HEK293T (cell line): ENCODE data around the gene PLA2G4D.

Source experiments
- ARNT ChIP-seq: fragments of 450-650 bp; IDR thresholded peaks from 2 replicates; pipeline ENCODE4 v1.6.1; 2017; ENCODE audit warnings: mild to moderate bottlenecking
- BHLHE40 ChIP-seq: fragments of 450-650 bp; IDR thresholded peaks from 2 replicates; pipeline ENCODE4 v1.6.1; 2016; ENCODE audit warnings: mild to moderate bottlenecking, moderate library complexity, borderline replicate concordance
- FOXM1 ChIP-seq: fragments of 450-650 bp; IDR thresholded peaks from 2 replicates; pipeline ENCODE4 v1.6.1; 2017; ENCODE audit warnings: mild to moderate bottlenecking, borderline replicate concordance
- LEF1 ChIP-seq: fragments of 450-650 bp; IDR thresholded peaks from 2 replicates; pipeline ENCODE4 v1.6.1; 2017; ENCODE audit warnings: mild to moderate bottlenecking, borderline replicate concordance
- NFRKB ChIP-seq: fragments of 450-650 bp; IDR thresholded peaks from 2 replicates; pipeline ENCODE4 v1.6.1; 2016; ENCODE audit warnings: mild to moderate bottlenecking, moderate library complexity
- SUZ12 ChIP-seq: fragments of 450-650 bp; IDR thresholded peaks from 2 replicates; pipeline ENCODE4 v1.6.1; 2016; ENCODE audit warnings: mild to moderate bottlenecking
- TARDBP ChIP-seq: fragments of 450-650 bp; IDR thresholded peaks from 2 replicates; pipeline ENCODE4 v1.6.1; 2016

DNA sequence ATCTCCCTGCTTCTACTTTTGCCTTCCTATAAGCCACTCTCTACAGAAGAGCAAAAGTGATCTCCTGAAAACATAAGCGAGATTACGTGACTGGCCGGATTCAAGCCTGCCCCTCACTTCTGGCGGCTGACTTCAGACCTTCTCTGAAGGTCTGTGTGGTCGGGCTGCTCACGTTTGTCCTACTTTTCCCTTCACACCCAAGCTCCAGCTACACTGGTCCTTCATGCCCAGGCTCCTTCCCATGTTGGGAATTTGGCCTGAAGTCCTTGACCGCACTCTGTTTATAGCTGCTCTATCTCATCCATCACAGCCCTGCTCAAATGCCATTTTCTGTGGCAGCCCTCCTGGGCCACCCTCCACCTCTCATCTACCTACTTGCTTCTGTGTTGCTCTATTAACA lies 66.8 kb downstream of the PLA2G4D start:
- TF ChIP-seq NFRKB (no peak), ARNT (no peak), SUZ12 (no peak), TARDBP (no peak), FOXM1 (no peak), LEF1 (no peak), BHLHE40 (no peak)
